ENCODE data around the gene CPD. TPM values are rescaled to one million over a fixed set of nuclear protein-coding genes. Genes with fewer than 3 reads are reported as not detected.

Gene CPD
- total RNA-seq, 1 donor from 2014 or later = 33.4 TPM

DNA sequence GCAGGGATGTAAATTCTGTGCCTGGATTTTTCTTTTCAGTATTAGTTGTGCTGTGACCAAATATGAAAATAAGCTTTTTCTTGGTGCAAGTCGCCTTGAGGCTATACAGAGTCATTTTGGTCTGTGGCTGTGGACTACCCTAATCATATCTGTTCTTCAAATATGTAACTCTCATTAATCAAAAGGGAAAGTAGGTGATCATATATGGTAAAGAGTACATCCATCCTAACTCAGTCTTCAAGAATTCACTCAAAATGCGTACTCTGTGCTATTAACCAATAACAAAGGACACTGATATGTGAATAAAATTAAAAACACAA, 2.6 kb downstream of the CPD start:
- H3K4me3 Mint-ChIP-seq = peak overlapping the region; percentile 75
- peaks cover 26% of the 10 kb centered on the region for H3K36me3 Mint-ChIP-seq (ENCODE audit: low read depth)
- no peak for DNase-seq
- no peaks in the 10 kb centered on the region for H3K9me3 Mint-ChIP-seq
- no peaks in the 10 kb centered on the region for H3K27me3 Mint-ChIP-seq
- H3K4me1 Mint-ChIP-seq = peaks cover 52% of the 10 kb centered on the region
- intact Hi-C loops (cut with micrococcal nuclease) = loop anchor here (2.0 kb wide), 1 partner anchor 40 kb away; no protein-coding TSS in a partner anchor
- H3K27ac Mint-ChIP-seq = no peak overlapping the region

DNA sequence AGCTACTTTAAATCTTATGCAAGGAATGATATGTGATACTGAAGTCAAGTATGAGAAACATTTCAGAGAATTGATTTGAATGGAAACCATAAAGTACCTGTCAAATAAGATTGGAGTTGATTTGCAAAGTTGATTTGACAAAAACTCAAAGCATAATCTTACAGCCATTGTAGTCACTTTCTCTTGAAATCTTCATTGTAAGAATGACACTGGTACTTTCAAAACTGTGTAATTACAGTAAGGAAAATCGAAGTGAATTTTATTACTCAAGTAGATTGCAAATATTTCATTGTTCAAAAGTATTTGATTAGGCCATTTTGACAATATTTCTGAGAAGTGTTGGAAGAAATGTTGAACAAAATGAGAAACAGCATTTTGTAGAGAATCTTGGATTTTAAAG, 3.6 kb downstream of the CPD start:
- H3K27me3 Mint-ChIP-seq = no peaks in the 10 kb centered on the region
- H3K27ac Mint-ChIP-seq = no peak overlapping the region
- no peak overlapping the region for H3K4me3 Mint-ChIP-seq
- H3K4me1 Mint-ChIP-seq = peaks cover 44% of the 10 kb centered on the region
- intact Hi-C loops (cut with micrococcal nuclease) = no loop called here
- H3K9me3 Mint-ChIP-seq = no peaks in the 10 kb centered on the region
- peaks cover 29% of the 10 kb centered on the region for H3K36me3 Mint-ChIP-seq (ENCODE audit: low read depth)
- DNase-seq = no peak

DNA sequence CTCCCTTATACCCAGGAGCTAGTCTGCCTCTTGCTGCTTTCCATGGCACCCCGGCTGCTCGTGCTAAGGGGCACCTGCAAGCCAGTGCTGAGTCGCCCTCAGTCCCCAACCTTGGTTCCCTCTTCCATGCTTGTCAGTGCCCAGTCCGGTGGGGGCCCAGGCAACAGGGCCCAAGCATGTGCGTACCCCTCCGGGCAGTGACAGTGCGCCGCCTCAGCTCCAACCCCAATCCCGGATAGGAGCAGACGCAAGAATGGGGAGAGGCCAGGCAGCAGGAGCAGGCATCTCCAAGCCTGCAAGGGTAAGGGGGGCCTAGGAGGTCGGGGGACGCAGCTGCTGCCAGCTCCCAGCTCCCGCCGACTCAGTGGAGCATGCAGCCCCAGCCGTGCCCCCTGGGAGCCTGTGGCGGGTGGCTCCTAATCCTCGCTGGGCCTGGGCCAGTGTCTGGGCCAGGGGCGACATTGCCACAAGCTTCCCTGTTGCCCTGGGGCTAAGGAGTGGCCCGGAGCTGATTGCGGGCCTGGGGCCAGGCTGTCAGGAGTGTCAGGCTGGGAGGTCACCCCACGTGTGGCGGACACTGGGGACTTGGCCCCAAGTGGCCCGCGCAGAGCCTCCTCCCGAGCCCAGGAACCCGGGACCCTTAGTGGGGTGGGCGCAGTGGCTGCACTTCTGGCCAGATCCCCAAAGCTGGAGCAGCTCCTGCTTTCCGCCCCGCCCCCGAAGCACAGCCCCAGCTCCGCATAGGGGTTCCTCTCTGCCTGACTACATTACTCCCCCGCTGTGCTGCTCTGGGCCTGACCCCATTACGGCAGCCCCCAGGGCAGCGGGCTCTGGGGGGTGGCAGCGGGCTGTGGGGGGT, 9.8 kb downstream of the CPD start:
- peaks cover 3% of the 10 kb centered on the region for H3K4me1 Mint-ChIP-seq
- intact Hi-C loops (cut with micrococcal nuclease) = no loop called here
- H3K27me3 Mint-ChIP-seq = no peaks in the 10 kb centered on the region
- H3K9me3 Mint-ChIP-seq = no peaks in the 10 kb centered on the region
- peaks cover 34% of the 10 kb centered on the region for H3K36me3 Mint-ChIP-seq (ENCODE audit: low read depth)
- no peak overlapping the region for H3K4me3 Mint-ChIP-seq
- DNase-seq = no peak
- no peak overlapping the region for H3K27ac Mint-ChIP-seq

DNA sequence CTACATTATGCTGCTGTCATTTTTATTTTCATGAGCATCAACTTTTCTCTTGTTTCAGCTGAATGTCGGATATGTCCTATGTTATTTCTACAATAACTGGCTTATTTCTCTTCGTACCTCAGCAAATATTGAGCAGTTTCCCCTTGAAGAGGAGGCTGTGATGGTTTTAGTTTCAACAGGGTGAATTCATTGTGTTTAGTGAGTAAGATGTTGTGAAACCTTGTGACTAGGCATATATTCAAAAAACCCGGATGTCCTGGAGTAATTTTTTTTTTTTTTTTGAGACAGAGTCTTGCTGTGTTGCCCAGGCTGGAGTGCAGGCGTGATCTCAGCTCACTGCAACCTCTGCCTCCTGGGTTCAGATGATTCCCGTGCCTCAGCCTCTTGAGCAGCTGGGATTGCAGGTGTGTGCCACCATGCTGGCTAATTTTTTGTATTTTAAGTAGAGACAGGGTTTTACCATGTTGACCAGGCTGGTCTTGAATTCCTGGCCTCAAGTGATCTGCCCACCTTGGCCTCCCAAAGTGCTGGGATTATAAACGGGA, 11.1 kb downstream of the CPD start:
- H3K36me3 Mint-ChIP-seq (ENCODE audit: low read depth) = peaks cover 36% of the 10 kb centered on the region
- H3K4me1 Mint-ChIP-seq = peaks cover 1% of the 10 kb centered on the region
- intact Hi-C loops (cut with micrococcal nuclease) = no loop called here
- H3K4me3 Mint-ChIP-seq = no peak overlapping the region
- DNase-seq = no peak
- H3K27ac Mint-ChIP-seq = no peak overlapping the region
- H3K27me3 Mint-ChIP-seq = no peaks in the 10 kb centered on the region
- H3K9me3 Mint-ChIP-seq = no peaks in the 10 kb centered on the region

DNA sequence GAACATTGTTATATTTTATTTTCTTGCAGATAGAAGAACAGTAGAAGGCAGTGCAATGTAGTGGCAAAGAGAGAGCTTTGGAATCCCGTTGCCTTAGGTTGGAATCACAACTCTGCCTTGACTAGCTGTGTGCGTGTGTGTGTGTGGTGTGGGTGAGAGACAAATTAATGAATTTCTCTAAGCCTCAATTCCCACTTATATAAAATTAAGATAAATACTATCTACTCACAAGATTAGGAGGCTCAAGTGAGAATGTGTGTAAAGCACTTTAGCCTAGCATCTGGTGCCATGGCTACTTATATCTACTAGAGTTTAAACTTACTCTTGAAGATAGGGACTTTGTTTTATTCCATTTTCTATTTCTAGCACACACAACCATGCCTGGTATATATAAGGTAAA, 12.8 kb downstream of the CPD start:
- no peak overlapping the region for H3K27ac Mint-ChIP-seq
- intact Hi-C loops (cut with micrococcal nuclease) = no loop called here
- H3K27me3 Mint-ChIP-seq = no peaks in the 10 kb centered on the region
- peaks cover 7% of the 10 kb centered on the region for H3K4me1 Mint-ChIP-seq
- H3K4me3 Mint-ChIP-seq = no peak overlapping the region
- H3K9me3 Mint-ChIP-seq = no peaks in the 10 kb centered on the region
- DNase-seq = no peak
- peaks cover 26% of the 10 kb centered on the region for H3K36me3 Mint-ChIP-seq (ENCODE audit: low read depth)

DNA sequence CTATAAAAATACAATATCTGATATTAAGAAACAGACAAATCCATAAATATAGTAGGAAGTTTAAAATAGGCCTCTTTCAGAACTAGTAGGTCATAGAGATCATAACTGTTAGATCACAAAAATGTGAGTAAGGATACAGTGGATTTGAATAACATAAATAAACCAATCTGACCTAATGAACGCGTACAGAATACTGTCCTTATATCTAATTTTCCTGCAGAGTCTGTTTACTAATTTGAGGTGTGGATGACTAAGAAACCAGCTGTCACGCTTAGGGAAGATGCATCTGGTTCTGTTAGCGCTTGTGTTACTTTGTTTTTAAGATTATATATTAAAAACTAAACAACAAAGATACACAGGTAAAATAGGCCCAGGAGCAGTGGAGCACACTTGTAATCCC, 14.8 kb downstream of the CPD start:
- Mint-ChIP-seq H3K27ac (no peak overlapping the region), H3K27me3 (no peaks in the 10 kb centered on the region), H3K4me1 (peaks cover 9% of the 10 kb centered on the region), H3K36me3 (ENCODE audit: low read depth) (peaks cover 26% of the 10 kb centered on the region), H3K9me3 (no peaks in the 10 kb centered on the region), H3K4me3 (no peak overlapping the region)
- DNase-seq = no peak
- intact Hi-C loops (cut with micrococcal nuclease) = no loop called here

DNA sequence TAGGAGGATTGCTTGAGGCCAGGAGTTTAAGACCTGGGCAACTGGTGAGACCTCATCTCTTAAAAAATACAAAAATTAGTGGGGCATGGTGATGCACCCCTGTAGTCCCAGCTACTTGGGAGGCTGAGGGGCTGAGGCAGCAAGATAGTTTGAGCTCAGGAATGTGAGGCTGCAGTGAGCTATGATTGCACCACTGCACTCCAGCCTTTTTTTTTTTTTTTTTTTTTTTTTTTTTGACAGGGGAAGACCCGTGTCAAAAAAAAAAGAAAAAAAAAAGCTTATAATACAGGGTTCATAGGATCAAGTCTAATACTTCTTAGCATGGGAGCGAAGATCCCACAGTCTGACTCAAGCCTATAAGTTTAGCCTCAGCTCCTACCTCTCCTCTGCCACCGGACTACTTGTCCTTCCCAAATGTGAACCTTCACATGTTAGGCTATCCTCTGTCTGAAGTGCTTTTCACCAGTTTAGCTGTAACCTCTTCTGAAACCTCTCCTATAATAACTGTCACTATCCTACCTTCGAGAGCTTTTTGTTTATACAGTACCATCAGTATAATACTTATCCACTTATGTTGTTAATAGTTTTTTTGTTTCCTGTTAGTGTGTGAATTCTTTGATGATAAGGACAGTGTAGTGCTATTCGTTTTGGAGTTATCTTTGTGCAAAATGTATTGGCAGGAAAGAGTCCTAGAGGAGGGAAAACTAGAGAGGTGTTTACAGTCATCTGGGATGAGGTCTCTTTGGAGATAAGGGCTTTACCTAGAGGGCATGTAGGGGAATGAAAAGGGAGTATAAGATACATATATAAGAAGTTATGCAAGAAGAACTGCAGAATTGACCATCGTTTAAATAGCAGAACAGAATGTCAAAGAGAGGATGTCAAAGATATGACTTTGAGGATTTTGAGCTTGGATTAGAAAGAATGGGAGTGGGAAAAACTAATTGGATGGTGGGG, 15.5 kb downstream of the CPD start:
- peaks cover 26% of the 10 kb centered on the region for H3K36me3 Mint-ChIP-seq (ENCODE audit: low read depth)
- no peaks in the 10 kb centered on the region for H3K9me3 Mint-ChIP-seq
- peaks cover 9% of the 10 kb centered on the region for H3K4me1 Mint-ChIP-seq
- H3K27ac Mint-ChIP-seq = no peak overlapping the region
- H3K4me3 Mint-ChIP-seq = no peak overlapping the region
- no peaks in the 10 kb centered on the region for H3K27me3 Mint-ChIP-seq
- intact Hi-C loops (cut with micrococcal nuclease) = no loop called here
- no peak for DNase-seq

DNA sequence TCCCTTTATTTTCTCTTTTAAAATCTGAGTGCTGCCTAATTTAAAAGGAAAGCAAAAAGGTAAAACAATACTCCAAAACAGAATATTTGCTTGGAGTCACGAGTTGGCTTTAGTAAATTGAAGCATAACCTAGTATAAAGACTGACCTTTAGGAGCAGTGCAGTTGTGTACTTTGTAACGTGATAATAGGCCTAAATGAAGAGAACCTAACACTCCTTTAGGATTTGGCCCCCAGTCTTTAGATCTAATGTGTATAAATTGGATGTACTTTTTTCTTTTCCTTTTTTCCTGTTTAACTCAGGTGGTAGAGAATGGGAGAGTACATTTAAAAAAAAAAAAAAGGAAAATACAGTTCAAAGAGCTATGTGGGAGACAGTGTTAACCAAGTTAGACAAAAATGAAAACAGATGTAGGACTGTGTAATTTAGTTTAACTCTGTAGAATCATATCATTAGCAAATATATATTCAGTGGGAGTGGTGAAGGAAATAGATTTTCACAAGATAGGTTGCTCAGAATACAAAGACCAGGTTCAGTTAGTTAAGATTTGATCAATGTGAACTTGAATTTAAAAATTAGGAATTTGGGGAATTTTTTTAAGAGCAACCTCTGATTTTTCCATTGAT, 16.8 kb downstream of the CPD start:
- Mint-ChIP-seq H3K4me1 (peaks cover 9% of the 10 kb centered on the region), H3K27ac (no peak overlapping the region), H3K36me3 (ENCODE audit: low read depth) (peaks cover 22% of the 10 kb centered on the region), H3K4me3 (no peak overlapping the region), H3K27me3 (no peaks in the 10 kb centered on the region), H3K9me3 (no peaks in the 10 kb centered on the region)
- DNase-seq = no peak
- intact Hi-C loops (cut with micrococcal nuclease) = no loop called here

DNA sequence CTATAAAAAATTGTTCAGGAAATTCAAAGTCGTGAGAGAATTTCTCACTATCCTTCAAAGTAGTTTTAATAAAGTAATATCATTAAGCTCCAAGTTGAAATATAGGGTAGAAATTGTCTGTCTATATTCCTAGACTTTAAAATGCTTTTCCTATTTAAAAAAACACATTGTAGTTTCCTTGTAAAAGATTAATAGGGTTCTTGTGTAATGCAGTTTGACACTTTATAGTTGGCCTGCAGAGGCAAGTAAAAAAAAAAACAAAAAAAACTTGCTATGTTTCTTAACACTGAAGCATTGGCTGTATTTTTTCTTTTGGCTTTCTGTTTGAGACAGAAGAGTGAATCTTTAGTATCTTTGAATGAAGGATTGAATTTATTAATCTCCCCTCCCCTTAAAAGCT, 17.4 kb downstream of the CPD start:
- H3K4me1 Mint-ChIP-seq = peaks cover 9% of the 10 kb centered on the region
- no peaks in the 10 kb centered on the region for H3K9me3 Mint-ChIP-seq
- H3K4me3 Mint-ChIP-seq = no peak overlapping the region
- peaks cover 18% of the 10 kb centered on the region for H3K36me3 Mint-ChIP-seq (ENCODE audit: low read depth)
- no peak for DNase-seq
- intact Hi-C loops (cut with micrococcal nuclease) = no loop called here
- no peaks in the 10 kb centered on the region for H3K27me3 Mint-ChIP-seq
- H3K27ac Mint-ChIP-seq = no peak overlapping the region

DNA sequence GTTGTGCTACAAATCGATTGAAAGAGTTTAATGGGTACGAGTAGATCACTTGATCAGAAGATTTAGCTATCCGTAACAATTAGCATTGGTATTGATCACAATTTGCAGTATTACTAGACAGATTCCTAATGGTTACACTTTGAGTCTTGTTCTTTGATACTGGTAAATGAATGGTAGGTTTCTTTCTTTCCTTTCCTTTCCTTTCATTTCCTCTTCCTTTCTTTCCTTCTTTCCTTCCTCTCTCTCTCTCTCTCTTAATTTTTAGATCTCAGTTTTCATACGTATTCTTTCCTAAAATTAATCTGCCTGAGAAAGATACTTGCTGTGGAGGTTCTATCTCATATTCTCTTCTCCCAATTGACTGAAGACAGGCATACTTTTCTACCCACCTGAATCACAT, 17.9 kb downstream of the CPD start:
- Mint-ChIP-seq H3K4me1 (peaks cover 9% of the 10 kb centered on the region), H3K4me3 (no peak overlapping the region), H3K27ac (no peak overlapping the region), H3K27me3 (no peaks in the 10 kb centered on the region), H3K9me3 (no peaks in the 10 kb centered on the region), H3K36me3 (ENCODE audit: low read depth) (peaks cover 15% of the 10 kb centered on the region)
- DNase-seq = no peak
- intact Hi-C loops (cut with micrococcal nuclease) = no loop called here

DNA sequence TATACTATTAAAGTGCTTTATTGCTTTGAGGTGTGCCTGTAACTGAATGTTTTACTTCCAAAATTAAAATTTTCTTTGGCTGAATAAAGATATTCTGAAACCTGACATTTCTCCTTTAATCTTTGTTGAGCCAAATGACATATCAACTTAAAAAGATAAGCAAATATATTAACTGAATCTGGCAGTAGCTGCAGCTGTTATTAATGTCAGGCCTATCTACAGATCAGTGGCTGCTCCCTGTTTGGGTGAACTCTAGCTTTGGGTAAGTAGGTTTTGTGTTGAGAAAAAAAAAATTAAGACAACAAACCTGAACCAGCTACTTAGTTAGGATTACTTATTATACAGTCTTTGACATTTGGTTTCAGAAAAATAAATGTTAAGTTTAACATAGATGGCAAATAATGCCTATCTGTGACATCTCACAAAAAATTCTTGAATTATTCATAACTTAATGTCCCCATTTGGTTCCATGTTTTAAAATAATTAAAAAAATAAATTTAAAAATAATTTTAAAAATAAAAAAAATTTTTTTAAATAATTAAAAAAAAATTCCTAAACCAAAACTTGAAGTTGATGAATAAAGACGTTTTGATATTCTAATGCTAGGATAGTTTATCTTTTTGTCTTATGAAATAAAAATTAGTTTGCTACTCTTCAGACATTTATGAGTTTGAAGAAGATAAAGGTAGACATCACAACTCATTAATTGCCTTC, 19.8 kb downstream of the CPD start:
- intact Hi-C loops (cut with micrococcal nuclease) = no loop called here
- H3K36me3 Mint-ChIP-seq (ENCODE audit: low read depth) = peaks cover 22% of the 10 kb centered on the region
- H3K27me3 Mint-ChIP-seq = no peaks in the 10 kb centered on the region
- no peak overlapping the region for H3K27ac Mint-ChIP-seq
- peaks cover 9% of the 10 kb centered on the region for H3K4me1 Mint-ChIP-seq
- no peak overlapping the region for H3K4me3 Mint-ChIP-seq
- peaks cover 4% of the 10 kb centered on the region for H3K9me3 Mint-ChIP-seq
- DNase-seq = no peak

DNA sequence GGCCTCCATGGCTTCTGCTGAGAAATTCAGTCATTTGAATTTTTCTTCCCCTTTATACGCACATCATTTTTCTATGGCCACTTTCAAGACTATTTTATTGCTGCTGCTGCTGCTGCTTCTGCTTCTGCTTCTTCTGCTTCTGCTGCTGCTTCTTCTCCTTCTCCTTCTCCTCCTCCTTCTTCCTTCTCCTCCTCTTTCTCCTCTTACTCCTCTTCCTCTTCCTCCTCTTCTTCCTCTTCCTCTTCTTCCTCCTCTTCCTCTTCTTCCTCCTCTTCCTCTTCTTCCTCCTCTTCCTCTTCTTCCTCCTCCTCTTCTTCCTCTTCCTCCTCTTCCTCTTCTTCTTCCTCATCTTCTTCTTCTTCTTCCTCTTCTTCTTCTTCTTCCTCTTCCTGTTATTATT, 22.4 kb downstream of the CPD start:
- Mint-ChIP-seq H3K36me3 (ENCODE audit: low read depth) (peaks cover 21% of the 10 kb centered on the region), H3K4me1 (peaks cover 13% of the 10 kb centered on the region), H3K27ac (no peak overlapping the region), H3K27me3 (no peaks in the 10 kb centered on the region), H3K4me3 (no peak overlapping the region), H3K9me3 (peaks cover 8% of the 10 kb centered on the region)
- intact Hi-C loops (cut with micrococcal nuclease) = no loop called here
- DNase-seq = no peak

DNA sequence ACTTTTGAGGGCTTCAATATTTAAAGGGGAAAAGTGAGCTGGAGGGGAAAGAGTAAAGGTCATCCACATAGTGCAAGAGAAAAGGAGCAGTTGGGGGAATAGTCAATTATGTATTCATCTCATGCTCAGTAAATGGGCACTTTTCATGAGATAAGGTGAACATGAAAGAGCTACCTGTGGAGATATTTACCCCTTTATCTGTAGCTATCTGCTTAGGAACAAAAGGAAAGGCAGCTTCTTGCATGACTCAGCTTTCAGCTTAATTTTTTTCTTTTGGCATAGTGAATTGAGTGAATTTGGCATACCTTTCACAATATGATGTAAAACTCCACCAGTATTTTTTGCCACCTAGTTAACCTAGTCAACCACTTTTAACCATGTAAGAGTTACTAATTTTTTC, 26.4 kb downstream of the CPD start:
- intact Hi-C loops (cut with micrococcal nuclease) = no loop called here
- DNase-seq = no peak
- peaks cover 9% of the 10 kb centered on the region for H3K4me1 Mint-ChIP-seq
- no peak overlapping the region for H3K4me3 Mint-ChIP-seq
- H3K27ac Mint-ChIP-seq = no peak overlapping the region
- peaks cover 19% of the 10 kb centered on the region for H3K9me3 Mint-ChIP-seq
- peaks cover 27% of the 10 kb centered on the region for H3K36me3 Mint-ChIP-seq (ENCODE audit: low read depth)
- no peaks in the 10 kb centered on the region for H3K27me3 Mint-ChIP-seq

Measured in activated CD4-positive, alpha-beta T cell treated with anti-CD3 and anti-CD28 coated beads, Interleukin-2, amount 10 ng/mL, durations not matched to agents 24 days and 14 days (primary cell).